ENCODE data around the gene PAX7. TPM values are rescaled to one million over a fixed set of nuclear protein-coding genes. Genes with fewer than 3 reads are reported as not detected.

The PAX7 gene
- polyA plus RNA-seq, 1 experiment = not detected

- H3K36me3 ChIP-seq (ENCODE audit: control insufficient read depth, insufficient read depth, low read length) = no peaks in the 10 kb centered on the region
- no peak for DNase-seq (ENCODE audit: low read depth)
- POLR2A ChIA-PET = no interaction called here
- CTCF ChIA-PET = interaction anchor here (0.9 to 1.3 kb wide), 2 partner anchors 10 to 11 kb away, joined by 3 to 7 read pairs; no protein-coding TSS in a partner anchor
- TF ChIP-seq CTCF (IDR thresholded peaks at IDR 0.05; ENCODE audit: insufficient read depth, low read depth, low read length) = no peak
- H3K27me3 ChIP-seq (ENCODE audit: control insufficient read depth, insufficient read depth, low read length) = no peaks in the 10 kb centered on the region
- no peak overlapping the region for H3K4me3 ChIP-seq (ENCODE audit: low read depth, low read length)
These were observed 22.1 kb upstream of the PAX7 start for GRCh38 chr1:18608534-18608933.

- no peak for DNase-seq (ENCODE audit: low read depth)
- ChIA-PET POLR2A (no interaction called here), CTCF (no interaction called here)
- Histone ChIP-seq H3K36me3 (ENCODE audit: control insufficient read depth, insufficient read depth, low read length) (no peaks in the 10 kb centered on the region), H3K4me3 (ENCODE audit: low read depth, low read length) (no peak overlapping the region), H3K27me3 (ENCODE audit: control insufficient read depth, insufficient read depth, low read length) (no peaks in the 10 kb centered on the region)
- no peak for TF ChIP-seq CTCF (IDR thresholded peaks at IDR 0.05; ENCODE audit: insufficient read depth, low read depth, low read length)
These were observed 19.3 kb upstream of the PAX7 start for GRCh38 chr1:18611311-18611710.

- H3K4me3 ChIP-seq (ENCODE audit: low read depth, low read length) = no peak overlapping the region
- DNase-seq (ENCODE audit: low read depth) = no peak
- no peaks in the 10 kb centered on the region for H3K27me3 ChIP-seq (ENCODE audit: control insufficient read depth, insufficient read depth, low read length)
- POLR2A ChIA-PET = no interaction called here
- no peaks in the 10 kb centered on the region for H3K36me3 ChIP-seq (ENCODE audit: control insufficient read depth, insufficient read depth, low read length)
- no peak for TF ChIP-seq CTCF (IDR thresholded peaks at IDR 0.05; ENCODE audit: insufficient read depth, low read depth, low read length)
- CTCF ChIA-PET = no interaction called here
These were observed 18.6 kb upstream of the PAX7 start for GRCh38 chr1:18612073-18612472.

GRCh38 chr1:18614069-18614735 is 16.4 kb upstream of the PAX7 start:
- TF ChIP-seq CTCF (IDR thresholded peaks at IDR 0.05; ENCODE audit: insufficient read depth, low read depth, low read length) = no peak
- ChIA-PET POLR2A (no interaction called here), CTCF (interaction anchor here (1.2 to 1.3 kb wide), 2 partner anchors 17 to 261 kb away, joined by 4 read pairs; no protein-coding TSS in a partner anchor)
- Histone ChIP-seq H3K36me3 (ENCODE audit: control insufficient read depth, insufficient read depth, low read length) (no peaks in the 10 kb centered on the region), H3K4me3 (ENCODE audit: low read depth, low read length) (no peak overlapping the region), H3K27me3 (ENCODE audit: control insufficient read depth, insufficient read depth, low read length) (no peaks in the 10 kb centered on the region)
- no peak for DNase-seq (ENCODE audit: low read depth)

- no peak for DNase-seq (ENCODE audit: low read depth)
- POLR2A ChIA-PET = no interaction called here
- no peak for TF ChIP-seq CTCF (IDR thresholded peaks at IDR 0.05; ENCODE audit: insufficient read depth, low read depth, low read length)
These were observed 11.8 kb upstream of the PAX7 start for GRCh38 chr1:18618546-18619466.

More at GRCh38 chr1:18618546-18619466, 11.8 kb upstream of the PAX7 start:
- CTCF ChIA-PET = interaction anchor here (0.8 to 0.9 kb wide), 2 partner anchors 22 kb away, joined by 3 read pairs; no protein-coding TSS in a partner anchor
- H3K27me3 ChIP-seq (ENCODE audit: control insufficient read depth, insufficient read depth, low read length) = no peaks in the 10 kb centered on the region; the same call in 1 of the 2 replicates
- no peak overlapping the region for H3K4me3 ChIP-seq (ENCODE audit: low read depth, low read length)
- H3K36me3 ChIP-seq (ENCODE audit: control insufficient read depth, insufficient read depth, low read length) = no peaks in the 10 kb centered on the region

Measured in BJ (cell line).